NCI-H446 treated with DMSO at 0.1 percent for 48 hours (cell line): Measurements from ENCODE around the gene HFM1.
"Not testable (repeated sequence)": the region's sequence is repeated elsewhere in the genome, so short reads cannot be mapped to it uniquely, and the experiment has no call there.

Experiments
- DNase-seq: peaks from one replicate; lab custom pipeline; 2025; lab: John Stamatoyannopoulos, UW

Gene HFM1

GRCh38 chr1:91346824-91347223, 57.8 kb downstream of the HFM1 start:
- DNase-seq, result no peak

GRCh38 chr1:91345395-91346005, 59.1 kb downstream of the HFM1 start:
- DNase-seq, result no peak

- DNase-seq, result no peak
Observed at GRCh38 chr1:91338501-91338900, 66.1 kb downstream of the HFM1 start.

- peak; percentile 2 for DNase-seq
Observed at GRCh38 chr1:91335603-91336002, 69.0 kb downstream of the HFM1 start.

- no peak for DNase-seq
Observed at GRCh38 chr1:91334856-91335255, 69.8 kb downstream of the HFM1 start.

GRCh38 chr1:91325456-91325855, 79.2 kb downstream of the HFM1 start:
- no peak for DNase-seq

GRCh38 chr1:91314643-91315042, 90.0 kb downstream of the HFM1 start:
- no peak for DNase-seq

- no peak for DNase-seq
Observed at GRCh38 chr1:91311672-91312071, 93.0 kb downstream of the HFM1 start.

- DNase-seq, result no peak
Observed at GRCh38 chr1:91308544-91308943, 96.1 kb downstream of the HFM1 start.

GRCh38 chr1:91307784-91308409, 96.7 kb downstream of the HFM1 start:
- no peak for DNase-seq

- no peak for DNase-seq
Observed at GRCh38 chr1:91303165-91303564, 101.5 kb downstream of the HFM1 start.

GRCh38 chr1:91288843-91289553, 115.6 kb downstream of the HFM1 start:
- not testable (repeated sequence) for DNase-seq

- DNase-seq, result not testable (repeated sequence)
Observed at GRCh38 chr1:91286962-91287317, 117.7 kb downstream of the HFM1 start.

GRCh38 chr1:91286259-91286961, 118.2 kb downstream of the HFM1 start:
- DNase-seq, result not testable (repeated sequence)

GRCh38 chr1:91283421-91283726, 121.3 kb downstream of the HFM1 start:
- no peak for DNase-seq

- peak; percentile 61 for DNase-seq
Observed at GRCh38 chr1:91282695-91283420, 121.8 kb downstream of the HFM1 start.

- DNase-seq, result no peak
Observed at GRCh38 chr1:91281782-91282181, 122.9 kb downstream of the HFM1 start.

- DNase-seq, result peak; percentile 51
Observed at GRCh38 chr1:91278754-91279153, 125.9 kb downstream of the HFM1 start.

GRCh38 chr1:91273875-91274274, 130.8 kb downstream of the HFM1 start:
- DNase-seq, result no peak

GRCh38 chr1:91261655-91262054, 143.0 kb downstream of the HFM1 start:
- no peak for DNase-seq

- no peak for DNase-seq
Observed at GRCh38 chr1:91245435-91245834, 159.2 kb downstream of the HFM1 start.

- no peak for DNase-seq
Observed at GRCh38 chr1:91244737-91245136, 159.9 kb downstream of the HFM1 start.
